G401.6 (cell line): ENCODE data around the gene IFNA1.
"Not testable (repeated sequence)": the region's sequence is repeated elsewhere in the genome, so short reads cannot be mapped to it uniquely, and the experiment has no call there.

ENCODE experiments used
- FAIRE-seq: peaks from 2 replicates; lab custom pipeline; 2012; peaks lifted over from hg19 to GRCh38; lab: Jason Lieb, UNC

Gene IFNA1

GRCh38 chr9:21449312-21449711 is 9.1 kb downstream of the IFNA1 start:
- not testable (repeated sequence) for FAIRE-seq

DNA sequence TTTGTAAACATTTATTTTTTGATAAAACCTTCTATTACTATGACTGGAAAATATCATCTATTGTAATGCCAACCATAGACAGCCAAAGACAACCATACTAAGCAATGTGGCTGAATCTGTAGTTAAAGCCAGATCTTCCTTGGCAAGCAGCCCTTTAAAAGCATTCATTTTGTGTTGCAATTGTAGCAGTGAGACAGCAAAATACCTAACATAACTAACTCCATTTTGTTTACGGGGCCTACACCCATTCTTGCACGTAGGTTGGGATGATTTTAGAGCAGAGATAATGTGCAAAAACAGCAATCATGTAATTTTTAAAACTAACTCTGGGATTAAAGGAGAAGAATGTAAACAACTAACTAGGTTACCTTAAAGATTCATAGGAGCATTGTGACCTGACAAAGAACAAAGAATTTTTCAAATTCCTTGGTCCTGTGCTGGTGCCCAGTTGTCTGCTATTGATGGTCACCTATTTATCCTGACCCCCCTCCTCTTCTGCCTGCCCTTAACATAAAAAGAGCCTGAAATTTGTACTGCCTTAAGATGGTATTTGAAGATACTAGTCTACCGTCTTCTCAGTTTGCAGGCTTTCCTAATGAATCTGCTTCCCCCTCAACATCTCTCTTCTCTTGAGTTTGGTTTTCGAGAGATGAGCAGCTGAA is 10.6 kb downstream of the IFNA1 start:
- no peak for FAIRE-seq

- FAIRE-seq, result no peak
These were observed 12.4 kb downstream of the IFNA1 start for GRCh38 chr9:21452681-21453080.

- no peak for FAIRE-seq
These were observed 13.9 kb downstream of the IFNA1 start for GRCh38 chr9:21454149-21454548.

- FAIRE-seq, result no peak
These were observed 15.1 kb downstream of the IFNA1 start for GRCh38 chr9:21455320-21455719.

GRCh38 chr9:21461377-21461776 is 21.1 kb downstream of the IFNA1 start:
- FAIRE-seq, result no peak

DNA sequence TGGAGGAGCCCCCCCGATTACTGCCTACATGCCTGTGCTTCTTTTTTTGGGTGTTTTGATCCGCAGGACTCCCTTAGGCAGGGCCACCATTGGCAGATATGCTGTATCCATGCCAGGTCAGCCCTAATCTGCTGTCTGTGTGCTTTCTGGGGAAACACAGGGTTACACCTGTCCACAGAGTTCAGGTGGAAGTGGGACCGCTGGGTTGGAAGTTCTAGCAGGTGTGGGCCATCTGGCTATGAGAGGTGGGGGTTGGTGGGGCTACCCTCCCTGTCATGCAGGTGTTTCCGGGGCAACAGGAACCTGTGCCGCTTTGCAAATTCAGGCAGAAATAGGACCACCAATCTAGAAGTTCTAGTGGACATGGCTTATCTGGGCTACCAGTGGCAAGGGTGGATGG is 24.9 kb downstream of the IFNA1 start:
- FAIRE-seq, result no peak

DNA sequence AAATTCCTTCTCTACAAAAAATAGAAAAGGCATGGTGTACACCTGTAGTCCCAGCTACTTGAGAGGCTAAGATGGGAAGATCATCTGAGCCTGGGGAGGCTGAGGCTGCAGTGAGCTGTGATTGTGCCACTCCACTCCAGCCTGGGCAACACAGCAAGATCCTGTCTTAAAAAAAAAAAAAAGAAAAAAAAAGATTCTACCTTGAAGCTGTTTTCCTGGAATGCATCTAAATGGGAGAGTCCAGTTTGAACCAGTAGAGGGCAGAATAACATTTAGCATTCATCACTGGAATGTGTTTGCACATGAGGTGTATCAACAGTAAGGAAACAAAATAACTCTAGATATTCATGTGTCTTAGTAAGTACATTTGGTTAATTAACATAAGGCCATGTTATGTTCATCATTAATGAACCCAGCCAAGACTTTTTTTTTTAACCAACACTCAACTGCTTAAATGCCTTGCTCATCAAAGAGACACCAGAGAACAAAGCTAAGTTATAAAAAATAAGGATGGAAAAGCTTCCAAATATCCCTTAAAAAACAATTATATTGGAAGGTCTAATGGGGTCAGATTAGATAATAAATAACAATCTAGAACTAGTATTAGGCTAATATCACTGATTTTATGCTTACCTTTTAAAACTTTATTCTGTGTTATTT is 25.8 kb downstream of the IFNA1 start:
- peak; percentile 95 for FAIRE-seq

DNA sequence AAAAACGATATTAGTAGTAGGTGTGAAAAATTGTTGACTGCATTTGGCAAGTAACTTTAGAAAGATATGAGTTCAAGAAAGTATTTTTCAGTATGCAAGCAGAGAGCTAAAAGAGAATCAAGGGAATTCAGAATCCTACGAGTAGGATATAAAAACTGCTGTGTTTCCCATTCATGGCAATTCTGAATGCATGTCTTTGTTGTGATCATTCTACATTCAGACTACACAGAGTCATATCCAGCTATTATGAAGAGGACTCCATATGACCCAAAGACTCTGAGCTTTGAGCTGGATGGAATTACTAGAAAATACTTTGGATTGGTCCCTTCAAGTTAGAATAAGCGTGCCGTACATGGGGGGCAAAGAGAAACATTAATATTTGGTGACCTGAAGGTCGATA is 29.9 kb downstream of the IFNA1 start:
- FAIRE-seq, result no peak

DNA sequence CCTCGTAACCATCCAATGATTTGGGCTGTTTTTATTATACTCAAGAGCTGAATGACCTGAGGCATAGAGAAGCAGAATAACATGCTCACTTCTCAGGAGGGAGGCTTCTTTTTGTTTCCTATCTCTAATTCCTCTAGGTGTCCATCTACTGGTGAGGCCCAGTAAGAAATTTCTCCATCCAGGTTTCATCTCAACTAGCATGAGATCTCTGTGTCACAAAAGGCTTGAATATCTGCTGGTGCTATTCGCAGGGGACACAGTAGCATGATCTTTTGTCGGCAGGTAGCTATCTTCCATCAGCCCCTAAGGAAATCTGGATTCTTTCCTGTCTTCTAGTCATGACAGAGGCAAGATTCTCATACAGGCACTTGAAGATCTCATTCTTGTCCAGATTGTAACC is 33.0 kb downstream of the IFNA1 start:
- no peak for FAIRE-seq

DNA sequence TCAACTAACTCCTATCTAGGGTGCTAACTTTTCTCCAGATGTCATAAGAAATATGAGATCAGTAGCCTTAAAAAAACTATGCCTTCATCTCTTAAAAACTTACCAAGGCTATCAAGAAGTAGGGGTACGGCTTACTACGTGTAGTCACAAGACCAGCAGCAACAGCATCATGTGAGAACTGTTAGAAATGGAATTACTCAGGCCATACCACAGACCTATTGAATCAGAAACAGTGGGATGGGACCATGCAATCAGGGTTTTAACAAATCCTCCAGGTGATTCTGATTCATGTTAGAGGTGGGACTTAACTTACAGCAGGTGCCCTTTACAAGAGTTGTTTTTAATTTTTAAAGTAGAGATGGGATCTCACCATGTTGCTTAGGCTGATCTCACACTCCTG is 37.2 kb downstream of the IFNA1 start:
- no peak for FAIRE-seq

- FAIRE-seq, result no peak
These were observed 39.0 kb downstream of the IFNA1 start for GRCh38 chr9:21479152-21479702.

- no peak for FAIRE-seq
These were observed 41.3 kb downstream of the IFNA1 start for GRCh38 chr9:21481470-21482056.

DNA sequence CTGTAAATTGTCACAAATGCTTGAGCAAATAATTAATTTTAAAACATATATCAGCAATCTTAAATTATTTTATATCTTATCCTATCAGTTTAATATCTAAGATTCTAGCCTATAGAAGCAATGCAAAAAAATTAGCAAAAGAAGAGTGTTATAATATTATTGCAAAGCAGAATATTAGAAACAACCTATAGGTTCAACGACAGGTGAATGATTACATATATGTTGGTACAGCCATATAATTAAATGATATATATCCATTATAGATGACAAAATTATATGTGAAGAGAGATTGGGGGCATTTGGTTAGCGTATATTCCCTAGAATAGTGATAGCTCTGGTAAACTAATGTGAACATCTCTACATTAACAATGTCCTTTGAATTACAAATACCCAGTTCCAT is 42.0 kb downstream of the IFNA1 start, which contains the start of gene IFNE:
TSS of gene IFNE (minus strand) at position 101 of the 400 bp plus-strand sequence. CDS start 619 bp downstream, outside the sequence.
- FAIRE-seq, result no peak
